Mesendoderm (in vitro differentiated cells): Measurements from ENCODE around the gene STK32B.
A peak's percentile ranks its signal among the peaks of the same experiment; 100 is the strongest.

Source experiments
- DNase-seq: peaks from one replicate; pipeline ENCODE4 v3.0.0; 2013
- H2AK5ac ChIP-seq: 2 replicates; pipeline ENCODE4 v1.6.1; 2013; ENCODE audit warnings: low read length, inconsistent platforms
- H2BK120ac ChIP-seq: 2 replicates; pipeline ENCODE4 v1.6.1; 2013; ENCODE audit warnings: low read depth, mild to moderate bottlenecking, low read length, moderate library complexity, mixed read lengths
- H2BK15ac ChIP-seq: replicated peaks from 2 replicates; pipeline ENCODE4 v1.6.1; 2013; ENCODE audit warnings: low read depth, mild to moderate bottlenecking, moderate library complexity
- H2BK5ac ChIP-seq: 2 replicates; pipeline ENCODE4 v1.6.1; 2013; ENCODE audit warnings: low read length, inconsistent platforms
- H3K18ac ChIP-seq: 2 replicates; pipeline ENCODE4 v1.6.1; 2013; ENCODE audit warnings: mild to moderate bottlenecking, low read length, mixed read lengths
- H3K23ac ChIP-seq: one replicate; pipeline ENCODE4 v1.6.1; 2013; ENCODE audit warnings: low read length
- H3K27ac ChIP-seq: 2 replicates; pipeline ENCODE4 v1.5.1; 2013; ENCODE audit warnings: low read depth, mild to moderate bottlenecking, inconsistent platforms, low read length, moderate library complexity
- H3K27me3 ChIP-seq: 2 replicates; pipeline ENCODE4 v1.6.1; 2013; ENCODE audit warnings: low read length, control low read depth, mild to moderate bottlenecking, inconsistent platforms; ENCODE audit not compliant: insufficient read depth, poor library complexity
- H3K36me3 ChIP-seq: 2 replicates; pipeline ENCODE4 v1.6.1; 2013; ENCODE audit warnings: low read length, inconsistent platforms; ENCODE audit not compliant: control insufficient read depth, insufficient read depth
- H3K4ac ChIP-seq: one replicate; pipeline ENCODE4 v1.6.1; 2013; ENCODE audit warnings: low read depth, mild to moderate bottlenecking, low read length, moderate library complexity
- H3K4me1 ChIP-seq: 2 replicates; pipeline ENCODE4 v1.6.1; 2013; ENCODE audit warnings: low read depth, low read length, inconsistent platforms; ENCODE audit not compliant: control insufficient read depth
- H3K4me2 ChIP-seq: 2 replicates; pipeline ENCODE4 v1.6.1; 2013; ENCODE audit warnings: low read length
- H3K4me3 ChIP-seq: 2 replicates; pipeline ENCODE4 v1.5.1; 2013; ENCODE audit warnings: mild to moderate bottlenecking, low read length
- H3K56ac ChIP-seq: one replicate; pipeline ENCODE4 v1.6.1; 2013; ENCODE audit warnings: low read length
- H3K79me1 ChIP-seq: 2 replicates; pipeline ENCODE4 v1.6.1; 2013; ENCODE audit warnings: low read length, inconsistent platforms
- H3K79me2 ChIP-seq: 2 replicates; pipeline ENCODE4 v1.6.1; 2013; ENCODE audit warnings: mild to moderate bottlenecking, low read length; ENCODE audit not compliant: control insufficient read depth, insufficient read depth
- H3K9ac ChIP-seq: 2 replicates; pipeline ENCODE4 v1.6.1; 2013; ENCODE audit warnings: low read length, inconsistent platforms
- H4K5ac ChIP-seq: one replicate; pipeline ENCODE4 v1.6.1; 2013; ENCODE audit warnings: low read length
- H4K8ac ChIP-seq: one replicate; pipeline ENCODE4 v1.6.1; 2013; ENCODE audit warnings: low read depth, mild to moderate bottlenecking, control low read depth, low read length, moderate library complexity
- WGBS: extraction: QIAGEN DNeasy Blood & Tissue Kit; methylation state at CpG from one replicate; pipeline ENCODE4 v1.1.7; 2013; ENCODE audit warnings: low lambda C conversion rate, missing lambda C conversion rate; ENCODE audit not compliant: insufficient coverage; ENCODE audit errors: extremely low coverage; 5-methylcytosine and 5-hydroxymethylcytosine counted together

STK32B gene

GRCh38 chr4:5455003-5455585 is 403.8 kb downstream of the STK32B start:
- Histone ChIP-seq H3K4me1 (no peaks in the 10 kb centered on the region), H3K18ac (no peak overlapping the region), H3K27ac (no peak overlapping the region), H2AK5ac (no peak overlapping the region), H4K5ac (no peak overlapping the region), H3K79me2 (no peaks in the 10 kb centered on the region), H3K4ac (no peak overlapping the region), H3K4me2 (no peak overlapping the region), H4K8ac (no peak overlapping the region), H3K4me3 (no peak overlapping the region), H3K79me1 (no peaks in the 10 kb centered on the region), H3K23ac (no peak overlapping the region), H2BK120ac (no peak overlapping the region), H3K36me3 (no peaks in the 10 kb centered on the region), H2BK5ac (no peak overlapping the region), H2BK15ac (no peak overlapping the region), H3K27me3 (no peaks in the 10 kb centered on the region), H3K56ac (no peak overlapping the region), H3K9ac (no peak overlapping the region)
- no peak for DNase-seq
- no CpG with 5 or more reads among the region's 14 CpGs for WGBS

DNA sequence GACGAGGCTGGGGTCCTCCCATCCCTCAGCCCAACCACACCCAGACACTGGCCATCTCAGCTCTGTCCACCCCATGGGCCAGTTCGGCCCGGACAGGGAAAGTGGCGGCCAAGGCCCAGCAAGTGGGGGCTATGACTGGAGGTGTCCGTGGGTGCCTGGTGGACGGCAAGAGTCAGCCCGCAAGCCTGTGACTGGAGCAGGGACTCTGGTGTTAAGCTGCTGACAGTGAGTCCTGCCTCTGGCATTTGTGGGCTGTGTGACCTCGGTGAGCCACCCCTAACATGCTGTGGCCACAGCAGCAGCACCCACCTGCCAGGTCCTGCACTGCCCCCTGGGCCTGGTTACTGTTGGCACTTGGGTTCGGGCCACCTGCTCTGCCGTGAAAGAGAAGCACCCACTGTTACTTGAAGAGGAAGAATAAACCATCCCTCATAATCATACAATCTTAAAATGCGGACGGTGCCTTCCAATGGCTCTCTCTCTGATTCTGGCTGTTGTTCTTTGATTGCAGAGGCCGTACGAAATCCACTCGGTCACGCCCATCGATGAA is 405.1 kb downstream of the STK32B start:
- H3K23ac ChIP-seq = no peak overlapping the region
- no peak overlapping the region for H3K27ac ChIP-seq
- no peak overlapping the region for H2BK15ac ChIP-seq
- H3K56ac ChIP-seq = no peak overlapping the region
- H3K79me1 ChIP-seq = no peaks in the 10 kb centered on the region
- no peak overlapping the region for H2BK5ac ChIP-seq
- no peak overlapping the region for H3K18ac ChIP-seq
- DNase-seq = no peak
- H3K4ac ChIP-seq = no peak overlapping the region
- H2BK120ac ChIP-seq = no peak overlapping the region
- H3K9ac ChIP-seq = no peak overlapping the region
- H3K4me1 ChIP-seq = no peaks in the 10 kb centered on the region
- H2AK5ac ChIP-seq = no peak overlapping the region
- WGBS = no CpG with 5 or more reads among the region's 17 CpGs
- H4K8ac ChIP-seq = no peak overlapping the region
- H3K27me3 ChIP-seq = no peaks in the 10 kb centered on the region
- H3K79me2 ChIP-seq = no peaks in the 10 kb centered on the region
- H3K4me3 ChIP-seq = no peak overlapping the region
- H4K5ac ChIP-seq = no peak overlapping the region
- no peak overlapping the region for H3K4me2 ChIP-seq
- H3K36me3 ChIP-seq = no peaks in the 10 kb centered on the region

- H4K8ac ChIP-seq = no peak overlapping the region
- no peak overlapping the region for H4K5ac ChIP-seq
- H3K36me3 ChIP-seq = no peaks in the 10 kb centered on the region
- H3K4me2 ChIP-seq = no peak overlapping the region
- no peak overlapping the region for H3K4ac ChIP-seq
- no peaks in the 10 kb centered on the region for H3K79me2 ChIP-seq
- no CpG with 5 or more reads among the region's 8 CpGs for WGBS
- H2AK5ac ChIP-seq = no peak overlapping the region
- H3K4me1 ChIP-seq = no peaks in the 10 kb centered on the region
- no peak for DNase-seq
- H3K27ac ChIP-seq = no peak overlapping the region
- H2BK5ac ChIP-seq = no peak overlapping the region
- H2BK15ac ChIP-seq = no peak overlapping the region
- H3K27me3 ChIP-seq = no peaks in the 10 kb centered on the region
- H3K23ac ChIP-seq = no peak overlapping the region
- H2BK120ac ChIP-seq = no peak overlapping the region
- H3K9ac ChIP-seq = no peak overlapping the region
- H3K79me1 ChIP-seq = no peaks in the 10 kb centered on the region
- H3K4me3 ChIP-seq = no peak overlapping the region
- no peak overlapping the region for H3K18ac ChIP-seq
- no peak overlapping the region for H3K56ac ChIP-seq
These were observed 407.4 kb downstream of the STK32B start for GRCh38 chr4:5458676-5459075.

DNA sequence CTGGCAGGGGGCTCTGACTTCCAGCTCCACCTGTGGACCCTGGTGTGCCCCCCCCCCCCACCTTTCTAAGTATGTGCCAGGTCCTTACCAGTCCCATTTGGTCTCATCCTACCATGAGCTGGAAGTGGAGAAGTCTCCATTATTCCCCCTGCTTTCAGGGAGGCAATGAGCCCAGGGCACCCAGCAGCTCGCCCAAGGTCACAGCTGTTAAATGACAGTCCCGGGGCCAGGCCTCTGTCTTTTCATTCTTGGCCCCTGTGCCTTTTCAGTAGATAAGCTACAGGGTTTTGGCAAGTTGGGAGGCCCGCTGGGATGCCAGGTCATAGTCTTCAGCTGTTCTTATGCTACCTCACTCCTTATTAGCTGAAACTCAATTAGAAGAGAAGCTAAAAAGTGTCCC is 408.0 kb downstream of the STK32B start:
- H2AK5ac ChIP-seq = no peak overlapping the region
- H3K4me1 ChIP-seq = no peaks in the 10 kb centered on the region
- no peaks in the 10 kb centered on the region for H3K79me1 ChIP-seq
- no CpG with 5 or more reads among the region's 3 CpGs for WGBS
- H3K18ac ChIP-seq = no peak overlapping the region
- no peak overlapping the region for H3K23ac ChIP-seq
- H3K4me2 ChIP-seq = no peak overlapping the region
- no peaks in the 10 kb centered on the region for H3K79me2 ChIP-seq
- no peak overlapping the region for H2BK5ac ChIP-seq
- no peak overlapping the region for H3K56ac ChIP-seq
- H4K8ac ChIP-seq = no peak overlapping the region
- H3K9ac ChIP-seq = no peak overlapping the region
- H3K4me3 ChIP-seq = no peak overlapping the region
- H2BK120ac ChIP-seq = no peak overlapping the region
- DNase-seq = no peak
- H3K36me3 ChIP-seq = no peaks in the 10 kb centered on the region
- H3K4ac ChIP-seq = no peak overlapping the region
- no peak overlapping the region for H4K5ac ChIP-seq
- H2BK15ac ChIP-seq = no peak overlapping the region
- no peaks in the 10 kb centered on the region for H3K27me3 ChIP-seq
- no peak overlapping the region for H3K27ac ChIP-seq

DNA sequence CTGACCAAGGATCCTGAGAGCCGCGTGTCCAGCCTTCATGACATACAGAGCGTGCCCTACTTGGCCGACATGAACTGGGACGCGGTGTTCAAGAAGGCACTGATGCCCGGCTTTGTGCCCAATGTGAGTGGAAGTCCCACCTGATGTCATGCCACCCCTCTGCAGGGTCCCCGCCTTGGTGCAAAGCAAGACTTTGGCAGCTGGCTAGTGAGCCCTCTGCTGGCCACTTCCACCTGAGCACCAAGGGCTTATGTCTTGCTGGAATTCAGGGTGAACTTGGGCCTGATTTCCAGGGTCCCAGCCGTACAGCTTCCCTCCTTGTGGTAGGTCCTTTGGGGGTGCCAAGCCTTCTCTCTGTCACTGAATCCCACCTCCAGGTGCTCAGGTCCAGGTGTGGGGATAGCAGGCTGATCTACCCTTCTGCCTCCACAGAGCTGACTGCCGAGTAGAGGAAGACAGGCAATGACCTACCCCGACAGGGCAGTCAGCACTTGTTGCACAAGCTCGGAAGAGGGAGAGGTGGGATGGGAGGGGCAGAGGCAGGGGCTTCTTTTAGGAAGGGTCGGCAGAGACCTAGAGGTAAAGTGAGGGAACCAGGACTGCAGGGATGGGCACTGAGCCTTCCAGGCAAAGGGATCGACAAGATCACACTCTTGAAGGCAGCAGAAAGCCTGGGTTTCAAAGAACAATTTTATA is 409.0 kb downstream of the STK32B start:
- Histone ChIP-seq H3K9ac (no peak overlapping the region), H4K8ac (no peak overlapping the region), H3K4ac (no peak overlapping the region), H3K79me2 (no peaks in the 10 kb centered on the region), H3K56ac (no peak overlapping the region), H2BK120ac (no peak overlapping the region), H3K4me2 (no peak overlapping the region), H3K18ac (no peak overlapping the region), H4K5ac (no peak overlapping the region), H3K27me3 (no peaks in the 10 kb centered on the region), H3K79me1 (no peaks in the 10 kb centered on the region), H3K36me3 (no peaks in the 10 kb centered on the region), H3K4me1 (no peaks in the 10 kb centered on the region), H3K23ac (no peak overlapping the region), H2BK15ac (no peak overlapping the region), H2AK5ac (no peak overlapping the region), H3K27ac (no peak overlapping the region), H3K4me3 (no peak overlapping the region), H2BK5ac (no peak overlapping the region)
- WGBS = no CpG with 5 or more reads among the region's 14 CpGs
- DNase-seq = peak; percentile 55
